ENCODE measurements around the gene ELAPOR2. TPM values are rescaled to one million over a fixed set of nuclear protein-coding genes. Genes with fewer than 3 reads are reported as not detected.

The ELAPOR2 gene
- not detected in 5 replicates for total RNA-seq (2022; extraction: Qiagen RNA extraction)

GRCh38 chr7:87059525-87060287 is at the start of gene ELAPOR2:
Gene ELAPOR2 (minus strand): TSS chr7:87059654. CDS start chr7:87059513, 141 bp downstream.

Other genes with a start within 250 kb of the ELAPOR2 start
- gene DMTF1, start 92.8 kb upstream of the ELAPOR2 start, total RNA-seq (2022; extraction: Qiagen RNA extraction): 16.4 to 23.5 TPM (median 17.9 TPM) in 5 replicates
- gene TMEM243, start 160.1 kb upstream of the ELAPOR2 start, total RNA-seq (2022; extraction: Qiagen RNA extraction): 22.3 to 28.8 TPM (median 26.2 TPM) in 5 replicates

Data from A549 treated with Mapracorat at 1 μM for 4 hours (cell line).